ENCODE measurements around the gene MRPL48.

DNA sequence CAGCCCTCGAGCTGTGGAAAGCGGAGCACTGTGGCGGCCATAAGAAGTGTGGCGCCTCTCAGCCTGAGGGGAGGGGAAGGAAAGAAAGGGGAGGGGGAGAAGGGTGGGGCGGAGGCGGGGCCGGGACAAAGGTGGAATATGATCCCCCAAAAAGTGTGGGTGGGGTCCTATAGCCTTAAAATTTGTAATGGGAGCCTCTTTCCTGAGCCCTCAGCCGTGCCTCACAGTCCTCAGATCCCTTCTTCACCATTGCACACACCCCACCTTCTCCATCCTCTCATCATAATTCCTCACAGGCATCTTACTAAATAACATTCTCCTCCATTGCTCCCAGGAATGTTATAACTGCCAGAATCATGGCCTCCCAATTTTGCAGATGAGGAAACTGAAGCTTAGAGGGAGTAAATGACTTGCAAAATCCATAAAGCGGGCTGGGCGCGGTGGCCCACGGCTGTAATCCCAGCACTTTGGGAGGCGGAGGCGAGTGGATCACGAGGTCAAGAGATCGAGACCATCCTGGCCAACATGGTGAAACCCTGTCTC, 26.2 kb upstream of the MRPL48 start:
- TF ChIP-seq, protein P1, sequence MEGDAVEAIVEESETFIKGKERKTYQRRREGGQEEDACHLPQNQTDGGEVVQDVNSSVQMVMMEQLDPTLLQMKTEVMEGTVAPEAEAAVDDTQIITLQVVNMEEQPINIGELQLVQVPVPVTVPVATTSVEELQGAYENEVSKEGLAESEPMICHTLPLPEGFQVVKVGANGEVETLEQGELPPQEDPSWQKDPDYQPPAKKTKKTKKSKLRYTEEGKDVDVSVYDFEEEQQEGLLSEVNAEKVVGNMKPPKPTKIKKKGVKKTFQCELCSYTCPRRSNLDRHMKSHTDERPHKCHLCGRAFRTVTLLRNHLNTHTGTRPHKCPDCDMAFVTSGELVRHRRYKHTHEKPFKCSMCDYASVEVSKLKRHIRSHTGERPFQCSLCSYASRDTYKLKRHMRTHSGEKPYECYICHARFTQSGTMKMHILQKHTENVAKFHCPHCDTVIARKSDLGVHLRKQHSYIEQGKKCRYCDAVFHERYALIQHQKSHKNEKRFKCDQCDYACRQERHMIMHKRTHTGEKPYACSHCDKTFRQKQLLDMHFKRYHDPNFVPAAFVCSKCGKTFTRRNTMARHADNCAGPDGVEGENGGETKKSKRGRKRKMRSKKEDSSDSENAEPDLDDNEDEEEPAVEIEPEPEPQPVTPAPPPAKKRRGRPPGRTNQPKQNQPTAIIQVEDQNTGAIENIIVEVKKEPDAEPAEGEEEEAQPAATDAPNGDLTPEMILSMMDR (IDR thresholded peaks at IDR 0.05 in 8 of 11, conservative IDR thresholded peaks at IDR 0.05 in 3 of 11): peak in 1 of 11 experiments; percentile 22
- TF ChIP-seq POLR2AphosphoS5 (IDR thresholded peaks at IDR 0.05): peak in 2 of 3 donors; percentile 99 to 100
